ENCODE measurements around the gene NXPH2.
"Not testable (repeated sequence)": the region's sequence is repeated elsewhere in the genome, so short reads cannot be mapped to it uniquely, and the experiment has no call there.

Gene NXPH2

DNA sequence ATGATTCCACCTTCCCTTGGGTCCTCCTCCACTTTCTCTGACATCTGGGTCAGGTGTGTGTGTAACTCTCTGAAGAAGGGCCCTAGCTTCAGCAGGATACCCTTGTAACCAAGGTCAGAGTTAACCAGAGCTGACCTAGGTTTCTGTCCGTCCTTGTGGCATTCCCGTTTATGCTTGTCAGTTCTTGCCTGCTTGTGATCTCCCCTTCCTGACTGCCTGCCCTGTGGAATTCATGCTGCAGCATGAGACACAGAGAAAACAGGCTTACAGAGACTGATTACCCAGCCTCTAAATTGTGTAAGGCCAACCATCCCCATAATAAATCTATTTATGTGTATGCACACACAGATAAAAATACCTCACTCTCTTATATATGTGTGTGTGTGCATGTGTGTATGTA is 22.8 kb downstream of the NXPH2 start:
- no peak for DNase-seq (ENCODE audit: low read depth in 2 of 2)

- DNase-seq (ENCODE audit: low read depth in 2 of 2): peak; percentile 13 to 20
Observed at GRCh38 chr2:138752197-138752956, 27.8 kb downstream of the NXPH2 start.

- DNase-seq (ENCODE audit: low read depth in 2 of 2): no peak
Observed at GRCh38 chr2:138744713-138745112, 35.5 kb downstream of the NXPH2 start.

GRCh38 chr2:138742441-138743057 is 37.6 kb downstream of the NXPH2 start:
- DNase-seq (ENCODE audit: low read depth in 2 of 2): no peak

DNA sequence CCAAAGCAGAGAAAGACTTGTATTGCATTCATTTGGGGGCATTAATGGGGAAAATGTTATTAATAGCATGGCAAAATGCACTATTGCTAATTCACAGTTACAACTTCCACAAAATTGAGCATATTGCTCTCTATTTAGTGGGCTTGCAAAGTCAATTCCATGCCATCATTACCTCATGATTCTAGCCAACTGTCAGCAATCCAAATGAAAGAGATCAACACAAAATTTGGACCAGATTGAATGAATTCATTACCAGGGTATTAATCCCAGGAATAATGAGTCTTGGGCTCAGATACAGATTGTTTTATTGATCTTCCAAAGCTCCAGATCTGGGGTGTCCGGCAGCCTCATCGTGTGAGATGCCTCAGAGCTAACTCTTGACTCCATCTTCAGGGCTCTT is 38.3 kb downstream of the NXPH2 start:
- DNase-seq (ENCODE audit: low read depth in 2 of 2): no peak

DNA sequence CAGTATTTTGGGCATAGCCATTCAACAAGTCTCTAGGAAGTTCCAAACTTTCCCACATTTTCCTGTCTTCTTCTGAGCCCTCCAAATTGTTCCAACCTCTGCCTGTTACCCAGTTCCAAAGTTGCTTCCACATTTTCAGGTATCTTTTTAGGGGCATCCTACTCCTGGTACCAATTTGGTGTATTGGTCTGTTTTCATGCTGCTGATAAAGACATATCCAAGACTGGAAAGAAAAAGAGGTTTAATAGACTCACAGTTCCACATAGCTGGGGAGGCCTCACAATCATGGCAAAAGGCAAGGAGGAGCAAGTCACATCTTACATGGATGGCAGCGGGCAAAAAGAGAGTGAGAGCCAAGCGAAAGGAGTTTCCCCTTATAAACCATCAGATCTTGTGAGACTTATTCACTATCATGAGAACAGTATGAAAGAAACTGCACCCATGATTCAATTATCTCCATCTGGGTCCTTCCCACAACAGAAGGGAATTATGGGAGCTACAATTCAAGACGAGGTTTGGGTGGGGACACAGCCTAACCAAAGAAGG is 43.1 kb downstream of the NXPH2 start:
- not testable (repeated sequence) for DNase-seq (ENCODE audit: low read depth in 2 of 2)

- no peak for DNase-seq (ENCODE audit: low read depth in 2 of 2)
Observed at GRCh38 chr2:138732651-138733050, 47.5 kb downstream of the NXPH2 start.

- no peak for DNase-seq (ENCODE audit: low read depth in 2 of 2)
Observed at GRCh38 chr2:138730497-138731030, 49.6 kb downstream of the NXPH2 start.

DNA sequence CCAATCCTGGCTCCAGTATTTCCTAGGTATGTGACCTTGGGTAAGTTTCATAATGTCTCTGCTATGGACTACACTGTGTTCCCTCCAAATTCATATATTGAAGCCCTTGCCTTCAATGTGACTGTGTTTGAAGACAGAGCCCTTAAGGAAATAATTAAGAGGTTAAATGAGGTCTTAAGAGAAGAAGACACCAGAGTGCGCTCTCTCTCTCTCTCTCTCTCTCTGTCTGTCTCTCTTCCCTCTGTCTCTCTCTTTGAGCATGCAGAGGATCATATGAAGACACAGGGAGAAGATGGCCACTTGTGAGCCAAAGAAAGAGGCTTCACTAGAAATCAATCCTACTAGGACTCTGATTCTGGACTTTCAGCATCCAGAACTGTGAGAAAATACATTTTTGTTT is 52.2 kb downstream of the NXPH2 start:
- no peak for DNase-seq (ENCODE audit: low read depth in 2 of 2)

DNA sequence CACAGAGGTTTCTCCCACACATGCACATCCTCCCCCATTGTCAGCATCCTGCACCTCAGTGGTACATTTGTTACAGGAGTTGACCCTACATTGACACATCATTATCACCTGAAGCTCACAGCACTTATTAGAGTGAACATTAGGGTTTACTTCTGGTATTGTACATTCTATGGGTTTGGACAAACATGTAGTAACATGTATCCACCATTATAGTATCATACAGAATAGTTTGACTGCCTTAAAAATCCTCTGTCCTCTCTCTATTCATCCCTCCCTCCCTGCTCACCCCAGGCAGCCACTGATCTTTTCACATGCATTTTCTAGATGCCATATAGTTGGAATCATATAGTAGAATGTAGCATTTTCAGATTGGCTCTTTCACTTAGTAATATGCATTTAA is 53.5 kb downstream of the NXPH2 start:
- DNase-seq (ENCODE audit: low read depth in 2 of 2): no peak

GRCh38 chr2:138724729-138725459 is 55.3 kb downstream of the NXPH2 start:
- DNase-seq (ENCODE audit: low read depth in 2 of 2): no peak

DNA sequence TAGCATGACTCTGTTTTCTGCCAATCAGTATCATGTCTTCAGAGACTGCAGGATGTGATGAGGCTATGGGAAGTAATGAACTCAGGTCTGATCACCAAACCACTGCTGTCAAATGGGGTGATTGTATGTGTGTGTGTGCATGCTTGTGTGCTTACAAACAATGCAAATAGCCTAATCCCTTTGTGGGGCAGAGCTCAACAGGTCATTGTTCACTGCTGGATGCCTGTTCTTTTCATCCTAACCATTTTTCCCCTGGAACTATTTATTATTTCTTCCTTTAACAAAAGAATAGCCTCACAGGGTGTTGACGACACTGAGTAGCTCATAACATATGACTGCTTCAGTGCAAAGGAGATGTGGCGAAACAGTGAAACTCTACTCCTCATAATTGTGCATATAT is 55.9 kb downstream of the NXPH2 start:
- no peak for DNase-seq (ENCODE audit: low read depth in 2 of 2)

DNA sequence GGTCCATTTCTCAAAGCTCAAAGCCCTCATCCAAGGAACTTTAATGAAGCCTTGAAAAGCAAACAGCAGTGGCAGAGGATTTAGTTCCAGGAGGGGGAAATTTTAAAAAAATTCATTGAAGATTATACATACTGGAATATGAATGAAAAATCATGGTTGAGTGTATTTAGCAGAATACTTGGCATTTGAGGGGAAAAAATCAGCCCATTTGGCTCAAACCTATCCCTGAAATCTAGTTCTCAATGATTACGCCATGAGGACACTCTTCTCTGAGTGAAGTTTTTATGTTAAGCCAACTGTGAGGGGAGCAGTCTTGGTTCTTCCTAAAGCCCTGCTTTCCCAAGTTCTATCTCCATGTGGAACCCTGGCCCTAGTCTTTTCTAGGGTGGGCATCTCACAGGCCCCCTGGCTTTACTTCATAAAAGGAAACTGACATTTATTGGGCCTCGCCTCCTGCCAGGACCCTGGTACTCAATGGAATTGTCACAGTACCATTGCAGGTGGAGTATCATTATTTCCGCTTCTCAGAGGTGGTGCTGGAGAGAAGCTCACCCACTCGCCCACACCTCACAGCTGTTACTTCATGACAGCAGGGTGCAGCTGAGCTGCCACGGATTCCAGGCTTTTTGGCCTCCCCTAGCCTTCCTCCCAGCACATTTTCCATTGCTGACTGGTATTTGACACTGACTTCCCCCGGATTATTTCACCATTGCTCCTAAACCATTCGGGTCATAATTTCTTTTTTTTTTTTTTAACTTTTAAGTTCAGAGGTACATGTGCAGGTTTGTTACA is 56.8 kb downstream of the NXPH2 start:
- DNase-seq (ENCODE audit: low read depth in 2 of 2): no peak

GRCh38 chr2:138722316-138722715 is 57.9 kb downstream of the NXPH2 start:
- DNase-seq (ENCODE audit: low read depth in 2 of 2): no peak

DNA sequence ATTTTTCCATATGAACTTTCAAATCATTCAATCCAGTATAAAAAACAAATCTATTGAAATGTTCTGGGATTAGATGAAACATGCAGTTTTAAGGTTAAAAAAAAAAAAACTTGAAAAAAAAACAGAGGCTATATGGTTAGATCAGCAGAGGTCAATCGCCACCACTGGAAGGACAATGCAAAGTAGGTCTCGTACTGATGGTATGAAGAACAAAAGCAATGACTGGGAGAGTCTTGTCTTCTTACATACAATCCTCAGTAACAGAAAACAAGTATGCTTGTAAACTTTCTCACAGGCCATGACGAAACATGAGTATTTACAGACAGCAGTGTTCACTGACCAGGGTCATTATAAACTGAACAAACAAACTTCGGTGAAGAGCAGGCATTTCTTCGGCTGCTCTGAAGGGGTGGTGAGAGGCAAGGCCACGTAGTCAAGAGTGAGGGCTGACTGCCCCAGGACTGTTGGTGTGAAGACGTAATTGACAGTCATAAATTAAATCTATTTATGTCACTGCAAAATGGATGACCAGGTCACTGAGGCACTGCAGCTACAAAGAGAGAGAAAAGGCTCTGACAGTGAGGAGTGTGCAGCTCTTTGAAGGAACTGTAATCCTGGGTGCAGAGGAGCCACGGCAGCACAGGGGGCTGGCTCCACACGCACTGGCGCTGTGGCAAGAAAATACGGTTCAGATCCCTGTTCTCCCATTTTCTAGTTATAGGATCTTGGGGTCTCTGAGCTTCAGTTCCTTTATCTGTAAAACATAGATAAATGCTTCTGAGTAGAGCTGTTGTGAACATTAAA is 60.0 kb downstream of the NXPH2 start:
- no peak for DNase-seq (ENCODE audit: low read depth in 2 of 2)

DNA sequence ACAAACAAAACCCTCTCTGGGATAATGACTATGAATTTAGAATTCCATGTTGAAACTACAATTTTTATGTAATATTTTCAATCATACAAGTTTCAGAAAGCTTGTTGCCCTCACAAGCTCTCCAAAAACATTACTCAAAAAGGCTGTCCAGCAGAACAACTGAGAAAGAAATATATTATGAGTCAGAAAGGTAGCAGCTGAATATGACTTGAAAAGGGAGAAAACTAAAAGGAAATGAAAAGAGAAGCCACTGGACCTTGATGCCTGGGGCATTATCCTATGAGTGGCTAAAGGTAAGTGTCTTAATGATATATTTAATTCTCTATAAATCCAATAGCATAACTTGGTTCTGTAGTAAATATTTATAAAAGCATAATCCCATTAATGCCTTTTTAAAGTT is 61.8 kb downstream of the NXPH2 start:
- no peak for DNase-seq (ENCODE audit: low read depth in 2 of 2)

- DNase-seq (ENCODE audit: low read depth in 2 of 2): no peak
Observed at GRCh38 chr2:138716183-138716582, 64.0 kb downstream of the NXPH2 start.

DNA sequence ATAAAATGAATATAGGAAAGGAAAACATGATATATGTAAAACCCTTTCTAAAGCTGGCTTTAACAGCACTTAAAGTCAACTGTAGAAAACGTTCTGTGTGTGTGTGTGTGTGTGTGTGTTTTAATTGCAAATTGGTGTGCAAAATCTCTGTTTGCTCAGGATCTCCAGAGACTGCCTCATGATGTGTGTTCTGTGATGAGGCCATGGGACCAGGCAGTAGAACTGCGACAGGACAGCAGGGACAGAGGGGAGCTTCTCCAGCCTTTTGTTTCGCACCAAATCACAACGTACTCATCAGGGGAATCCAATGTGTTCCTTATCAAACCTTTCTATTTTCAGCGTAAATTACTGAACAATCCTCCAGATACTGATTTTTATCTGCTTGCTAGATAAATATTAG is 66.7 kb downstream of the NXPH2 start:
- DNase-seq (ENCODE audit: low read depth in 2 of 2): no peak

GRCh38 chr2:138713069-138713496 is 67.1 kb downstream of the NXPH2 start:
- DNase-seq (ENCODE audit: low read depth in 2 of 2): no peak

- DNase-seq (ENCODE audit: low read depth in 2 of 2): no peak
Observed at GRCh38 chr2:138712212-138712979, 67.8 kb downstream of the NXPH2 start.

Measured in fibroblast of skin of left biceps (primary cell).